ENCODE measurements around the gene CHN2.

- no peak for TF ChIP-seq EZH2 (IDR thresholded peaks at IDR 0.05)
- TF ChIP-seq, protein P1, sequence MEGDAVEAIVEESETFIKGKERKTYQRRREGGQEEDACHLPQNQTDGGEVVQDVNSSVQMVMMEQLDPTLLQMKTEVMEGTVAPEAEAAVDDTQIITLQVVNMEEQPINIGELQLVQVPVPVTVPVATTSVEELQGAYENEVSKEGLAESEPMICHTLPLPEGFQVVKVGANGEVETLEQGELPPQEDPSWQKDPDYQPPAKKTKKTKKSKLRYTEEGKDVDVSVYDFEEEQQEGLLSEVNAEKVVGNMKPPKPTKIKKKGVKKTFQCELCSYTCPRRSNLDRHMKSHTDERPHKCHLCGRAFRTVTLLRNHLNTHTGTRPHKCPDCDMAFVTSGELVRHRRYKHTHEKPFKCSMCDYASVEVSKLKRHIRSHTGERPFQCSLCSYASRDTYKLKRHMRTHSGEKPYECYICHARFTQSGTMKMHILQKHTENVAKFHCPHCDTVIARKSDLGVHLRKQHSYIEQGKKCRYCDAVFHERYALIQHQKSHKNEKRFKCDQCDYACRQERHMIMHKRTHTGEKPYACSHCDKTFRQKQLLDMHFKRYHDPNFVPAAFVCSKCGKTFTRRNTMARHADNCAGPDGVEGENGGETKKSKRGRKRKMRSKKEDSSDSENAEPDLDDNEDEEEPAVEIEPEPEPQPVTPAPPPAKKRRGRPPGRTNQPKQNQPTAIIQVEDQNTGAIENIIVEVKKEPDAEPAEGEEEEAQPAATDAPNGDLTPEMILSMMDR (IDR thresholded peaks at IDR 0.05) = no peak
Measured at GRCh38 chr7:29502133-29502532, 307.6 kb downstream of the CHN2 start.
